HepG2 (cell line): ENCODE results near the gene OGFR. TPM values are rescaled to one million over a fixed set of nuclear protein-coding genes. Genes with fewer than 3 reads are reported as not detected.

Experiments used
- CBX5 ChIP-seq: sonication (generic); formaldehyde crosslinking; IDR thresholded peaks from 2 replicates; pipeline ENCODE4 v1.4.0; 2020; ENCODE audit warnings: missing genetic modification reagents, borderline replicate concordance
- DR1 ChIP-seq: sonication (generic); formaldehyde crosslinking; IDR thresholded peaks from 2 replicates; pipeline ENCODE4 v1.8.0; 2021; ENCODE audit warnings: mild to moderate bottlenecking, missing genetic modification reagents, inconsistent platforms
- EED ChIP-seq: sonication (generic); formaldehyde crosslinking; IDR thresholded peaks from 2 replicates; pipeline ENCODE4 v1.5.0; 2020; ENCODE audit warnings: mild to moderate bottlenecking, missing genetic modification reagents
- EP300 ChIP-seq, 3 experiments: sonication (generic) in 1 of 3; formaldehyde crosslinking in 1 of 3; IDR thresholded peaks; 2 replicates each; pipeline versions ENCODE4 v1.5.1 to v1.6.1; 2011 to 2020; ENCODE audit warnings: low read depth in 2 of 3, low read length in 2 of 3, borderline replicate concordance in 1 of 3, improper control_type of control experiment in 1 of 3, mild to moderate bottlenecking in 1 of 3, missing genetic modification reagents in 1 of 3, moderate library complexity in 1 of 3
- ETV5 ChIP-seq: IDR thresholded peaks from 2 replicates; pipeline ENCODE4 v1.6.1; 2018; ENCODE audit warnings: missing biosample characterization, missing genetic modification reagents, inconsistent platforms, borderline replicate concordance
- FOXA1 ChIP-seq, 2 experiments: fragments of 450-650 bp in 1 of 2; sonication (generic) in 1 of 2; formaldehyde crosslinking in 1 of 2; IDR thresholded peaks; 2 replicates each; pipeline versions ENCODE4 v1.4.0 to v1.6.1; 2016 to 2020; ENCODE audit warnings: missing genetic modification reagents in 1 of 2
- FOXK1 ChIP-seq: sonication (generic); formaldehyde crosslinking; IDR thresholded peaks from 2 replicates; pipeline ENCODE4 v1.4.0; 2020; ENCODE audit warnings: low read depth, missing genetic modification reagents, borderline replicate concordance
- HIVEP1 ChIP-seq: sonication (generic); formaldehyde crosslinking; IDR thresholded peaks from 2 replicates; pipeline ENCODE4 v1.4.0; 2020; ENCODE audit warnings: mild to moderate bottlenecking, missing genetic modification reagents
- KDM2A ChIP-seq: sonication (generic); formaldehyde crosslinking; IDR thresholded peaks from 2 replicates; pipeline ENCODE4 v1.4.0; 2020; ENCODE audit warnings: low read depth, missing genetic modification reagents, borderline replicate concordance
- KLF9 ChIP-seq: IDR thresholded peaks from 2 replicates; pipeline ENCODE4 v1.6.1; 2016; ENCODE audit warnings: low read depth
- MIER3 ChIP-seq: IDR thresholded peaks from 2 replicates; pipeline ENCODE4 v1.6.1; 2016; ENCODE audit warnings: missing compliant biosample characterization, borderline replicate concordance
- RARG ChIP-seq: sonication (generic); formaldehyde crosslinking; IDR thresholded peaks from 2 replicates; pipeline ENCODE4 v1.4.0; 2020; ENCODE audit warnings: low read depth, mild to moderate bottlenecking, missing genetic modification reagents
- SOX6 ChIP-seq, 2 experiments: fragments of 450-650 bp in 1 of 2; sonication (generic) in 1 of 2; formaldehyde crosslinking in 1 of 2; IDR thresholded peaks; 2 replicates each; pipeline versions ENCODE4 v1.4.0 to v1.6.1; 2017 to 2020; ENCODE audit warnings: antibody characterized with exemption in 1 of 2, mild to moderate bottlenecking in 1 of 2, missing genetic modification reagents in 1 of 2
- ZMYM2 ChIP-seq: sonication (generic); formaldehyde crosslinking; IDR thresholded peaks from 2 replicates; pipeline ENCODE4 v1.8.0; 2022; ENCODE audit warnings: mild to moderate bottlenecking, missing genetic modification reagents
- ZNF136 ChIP-seq: sonication (generic); formaldehyde crosslinking; IDR thresholded peaks from 2 replicates; pipeline ENCODE4 v1.8.1; 2022; ENCODE audit warnings: low read depth, mild to moderate bottlenecking, moderate library complexity, missing genetic modification reagents
- ZNF205 ChIP-seq: IDR thresholded peaks from 2 replicates; pipeline ENCODE4 v1.6.1; 2018; ENCODE audit warnings: missing biosample characterization, missing genetic modification reagents
- ZNF781 ChIP-seq: sonication (generic); formaldehyde crosslinking; IDR thresholded peaks from 2 replicates; pipeline ENCODE4 v1.5.1; 2020; ENCODE audit warnings: borderline replicate concordance, mild to moderate bottlenecking, missing genetic modification reagents; ENCODE audit errors: not compliant biosample characterization
- polyA plus RNA-seq, 8 experiments: library from polyadenylated mRNA; depleted of rRNA in 3 of 8; stranded (reverse) in 7 of 8; unstranded in 1 of 8; fragments of >200 nt; fragmentation: Illumina TruSeq in 4 of 8; extraction: Trizol in 4 of 8; gene quantifications; 2 replicates each; pipeline versions ENCODE4 v1.2.1 to v1.2.3, GENCODE V29; 2011 to 2016; ENCODE audit warnings: low read depth in 4 of 8, missing spikeins in 1 of 8, mixed read lengths in 1 of 8; ENCODE audit not compliant: insufficient read depth in 1 of 8
- total RNA-seq, 5 experiments: library from RNA; depleted of rRNA; stranded (reverse); fragments of >200 nt; fragmentation: Illumina TruSeq; extraction: Trizol; gene quantifications; 2 replicates each; pipeline ENCODE4 v1.2.3, GENCODE V29; 2016; ENCODE audit warnings: low read depth in 1 of 5
- TF ChIP-seq, protein P1 (sequence below): sonication (generic); formaldehyde crosslinking; IDR thresholded peaks from 2 replicates; pipeline ENCODE4 v1.5.0; 2020; ENCODE audit warnings: missing genetic modification reagents, mild to moderate bottlenecking, borderline replicate concordance
- TF ChIP-seq, protein P2 (sequence below): sonication (generic); formaldehyde crosslinking; IDR thresholded peaks from 2 replicates; pipeline ENCODE4 v1.8.0; 2022; ENCODE audit warnings: mild to moderate bottlenecking, missing genetic modification reagents
- TF ChIP-seq, protein P3 (sequence below): sonication (generic); formaldehyde crosslinking; IDR thresholded peaks from 2 replicates; pipeline ENCODE4 v1.5.0; 2020; ENCODE audit warnings: mild to moderate bottlenecking, missing genetic modification reagents, moderate library complexity

OGFR gene
- total and polyA plus RNA-seq, 2 of the 13 experiments (the other 11 are each of a cell fraction or from before 2014, with no cell fraction given), result 47.7 to 81.8 TPM

DNA sequence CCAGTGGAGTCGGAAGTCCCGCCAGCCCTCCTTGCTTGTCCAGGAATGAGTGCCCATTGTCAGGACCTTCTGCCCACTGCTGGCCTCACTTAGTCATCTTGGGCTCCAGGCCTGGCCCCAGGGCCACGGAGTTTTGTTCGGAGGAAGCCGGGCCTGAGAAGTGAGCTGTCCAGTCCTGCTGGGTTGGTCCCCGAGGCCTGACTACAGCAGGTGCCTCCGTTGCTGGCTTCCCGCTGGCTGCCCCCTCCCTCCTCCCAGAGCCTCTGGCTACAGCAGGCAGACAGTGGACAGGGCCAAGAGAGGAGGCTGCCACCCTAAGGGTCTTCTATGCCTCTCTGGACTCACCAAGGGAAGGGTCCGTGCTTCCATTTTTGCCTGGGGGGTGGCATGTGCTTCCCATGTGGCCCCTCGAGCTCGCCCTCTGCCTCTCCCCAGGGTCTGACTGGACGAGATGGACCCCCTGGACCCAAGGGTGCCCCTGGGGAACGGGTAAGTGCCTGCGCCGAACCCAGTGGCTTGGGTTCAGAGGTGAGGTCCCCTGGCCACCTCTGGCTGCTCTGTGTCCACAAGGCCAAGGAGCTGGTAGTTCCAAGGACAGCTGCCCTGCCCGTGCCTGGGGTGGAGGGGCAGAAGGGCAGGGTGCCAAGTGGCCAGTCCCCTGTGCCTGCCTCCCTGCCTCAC is 15.0 kb downstream of the OGFR start (continued):
- no peak for TF ChIP-seq FOXA1 (IDR thresholded peaks at IDR 0.05)
- TF ChIP-seq FOXA1 (CRISPR knock-in tag; IDR thresholded peaks at IDR 0.05), result peak; percentile 37
- TF ChIP-seq, protein P1, sequence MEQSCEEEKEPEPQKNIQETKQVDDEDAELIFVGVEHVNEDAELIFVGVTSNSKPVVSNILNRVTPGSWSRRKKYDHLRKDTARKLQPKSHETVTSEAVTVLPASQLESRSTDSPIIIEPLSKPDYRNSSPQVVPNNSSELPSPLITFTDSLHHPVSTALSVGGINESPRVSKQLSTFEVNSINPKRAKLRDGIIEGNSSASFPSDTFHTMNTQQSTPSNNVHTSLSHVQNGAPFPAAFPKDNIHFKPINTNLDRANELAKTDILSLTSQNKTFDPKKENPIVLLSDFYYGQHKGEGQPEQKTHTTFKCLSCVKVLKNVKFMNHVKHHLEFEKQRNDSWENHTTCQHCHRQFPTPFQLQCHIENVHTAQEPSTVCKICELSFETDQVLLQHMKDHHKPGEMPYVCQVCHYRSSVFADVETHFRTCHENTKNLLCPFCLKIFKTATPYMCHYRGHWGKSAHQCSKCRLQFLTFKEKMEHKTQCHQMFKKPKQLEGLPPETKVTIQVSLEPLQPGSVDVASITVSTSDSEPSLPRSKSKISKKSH (CRISPR knock-in tag), result peak; percentile 19; the same call in 1 of the 2 replicates
- TF ChIP-seq EED (CRISPR knock-in tag), result no peak
- peak; percentile 28; the same call in 1 of the 2 replicates for TF ChIP-seq CBX5 (CRISPR knock-in tag)
- 0 out of 2 replicates have a peak, but pooled peaks have one; percentile 35 for TF ChIP-seq ZMYM2 (CRISPR knock-in tag)
- 0 out of 2 replicates have a peak, but pooled peaks have one; percentile 8 for TF ChIP-seq KDM2A
- no peak; the same call in none of the 2 replicates for TF ChIP-seq HIVEP1 (CRISPR knock-in tag)
- TF ChIP-seq KLF9 (CRISPR knock-in tag), result no peak
- TF ChIP-seq RARG, result no peak
- TF ChIP-seq ETV5, result 0 out of 2 replicates have a peak, but pooled peaks have one; percentile 0
- no peak for TF ChIP-seq FOXK1
- TF ChIP-seq, protein P2, sequence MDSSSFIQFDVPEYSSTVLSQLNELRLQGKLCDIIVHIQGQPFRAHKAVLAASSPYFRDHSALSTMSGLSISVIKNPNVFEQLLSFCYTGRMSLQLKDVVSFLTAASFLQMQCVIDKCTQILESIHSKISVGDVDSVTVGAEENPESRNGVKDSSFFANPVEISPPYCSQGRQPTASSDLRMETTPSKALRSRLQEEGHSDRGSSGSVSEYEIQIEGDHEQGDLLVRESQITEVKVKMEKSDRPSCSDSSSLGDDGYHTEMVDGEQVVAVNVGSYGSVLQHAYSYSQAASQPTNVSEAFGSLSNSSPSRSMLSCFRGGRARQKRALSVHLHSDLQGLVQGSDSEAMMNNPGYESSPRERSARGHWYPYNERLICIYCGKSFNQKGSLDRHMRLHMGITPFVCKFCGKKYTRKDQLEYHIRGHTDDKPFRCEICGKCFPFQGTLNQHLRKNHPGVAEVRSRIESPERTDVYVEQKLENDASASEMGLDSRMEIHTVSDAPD, result no peak
- no peak for TF ChIP-seq ZNF136
- TF ChIP-seq ZNF781, result no peak
- TF ChIP-seq SOX6 (IDR thresholded peaks at IDR 0.05), result no peak
- TF ChIP-seq SOX6 (CRISPR knock-in tag; IDR thresholded peaks at IDR 0.05), result no peak
- TF ChIP-seq ZNF205 (CRISPR knock-in tag), result no peak
- no peak for TF ChIP-seq DR1 (CRISPR knock-in tag)
- TF ChIP-seq MIER3 (CRISPR knock-in tag), result no peak
- TF ChIP-seq, protein P3, sequence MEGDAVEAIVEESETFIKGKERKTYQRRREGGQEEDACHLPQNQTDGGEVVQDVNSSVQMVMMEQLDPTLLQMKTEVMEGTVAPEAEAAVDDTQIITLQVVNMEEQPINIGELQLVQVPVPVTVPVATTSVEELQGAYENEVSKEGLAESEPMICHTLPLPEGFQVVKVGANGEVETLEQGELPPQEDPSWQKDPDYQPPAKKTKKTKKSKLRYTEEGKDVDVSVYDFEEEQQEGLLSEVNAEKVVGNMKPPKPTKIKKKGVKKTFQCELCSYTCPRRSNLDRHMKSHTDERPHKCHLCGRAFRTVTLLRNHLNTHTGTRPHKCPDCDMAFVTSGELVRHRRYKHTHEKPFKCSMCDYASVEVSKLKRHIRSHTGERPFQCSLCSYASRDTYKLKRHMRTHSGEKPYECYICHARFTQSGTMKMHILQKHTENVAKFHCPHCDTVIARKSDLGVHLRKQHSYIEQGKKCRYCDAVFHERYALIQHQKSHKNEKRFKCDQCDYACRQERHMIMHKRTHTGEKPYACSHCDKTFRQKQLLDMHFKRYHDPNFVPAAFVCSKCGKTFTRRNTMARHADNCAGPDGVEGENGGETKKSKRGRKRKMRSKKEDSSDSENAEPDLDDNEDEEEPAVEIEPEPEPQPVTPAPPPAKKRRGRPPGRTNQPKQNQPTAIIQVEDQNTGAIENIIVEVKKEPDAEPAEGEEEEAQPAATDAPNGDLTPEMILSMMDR (CRISPR knock-in tag), result no peak
- TF ChIP-seq EP300 (IDR thresholded peaks at IDR 0.05; ENCODE audit: low read depth in 2 of 2, low read length in 2 of 2), result no peak
- 0 out of 2 replicates have a peak, but pooled peaks have one; percentile 7 for TF ChIP-seq EP300 (CRISPR knock-in tag; IDR thresholded peaks at IDR 0.05; ENCODE audit: borderline replicate concordance)
